GM23338 (cell line): ENCODE measurements around the gene DIAPH3. TPM values are rescaled to one million over a fixed set of nuclear protein-coding genes. Genes with fewer than 3 reads are reported as not detected.

Source experiments
- ATAC-seq: fragments of 200-7000 bp; cut with Tn5 transposase; 3 replicates; pipeline ENCODE4 v1.9.1; 2020
- DNase-seq: peaks from one replicate; pipeline ENCODE4 v3.0.0-alpha.2; 2015; ENCODE audit warnings: low spot score
- H2AFZ ChIP-seq: fragments of 200-600 bp; sonication (generic); 2 replicates; pipeline ENCODE4 v1.8.0; 2016; ENCODE audit warnings: antibody characterized with exemption, mild to moderate bottlenecking, moderate library complexity
- H3F3A ChIP-seq: fragments of 200-600 bp; sonication (generic); replicated peaks from 2 replicates; pipeline ENCODE4 v1.8.0; 2017; ENCODE audit warnings: antibody characterized with exemption, mixed run types, low read depth
- H3K27ac ChIP-seq: fragments of 200-600 bp; sonication (generic); 2 replicates; pipeline ENCODE4 v1.6.1; 2016; ENCODE audit warnings: low read depth
- H3K27me3 ChIP-seq: fragments of 200-600 bp; sonication (generic); 2 replicates; pipeline ENCODE4 v1.8.0; 2016; ENCODE audit warnings: mild to moderate bottlenecking, mixed run types, moderate library complexity; ENCODE audit not compliant: insufficient read depth
- H3K36me3 ChIP-seq: fragments of 200-600 bp; sonication (generic); 2 replicates; pipeline ENCODE4 v1.8.0; 2016; ENCODE audit warnings: mild to moderate bottlenecking; ENCODE audit not compliant: insufficient read depth
- H3K4me1 ChIP-seq: fragments of 200-600 bp; sonication (generic); 2 replicates; pipeline ENCODE4 v1.8.0; 2016; ENCODE audit warnings: mild to moderate bottlenecking, moderate library complexity; ENCODE audit not compliant: insufficient read depth
- H3K4me2 ChIP-seq: fragments of 200-600 bp; sonication (generic); 2 replicates; pipeline ENCODE4 v1.7.1; 2017; ENCODE audit warnings: mixed run types
- H3K4me3 ChIP-seq: fragments of 200-600 bp; sonication (generic); 2 replicates; pipeline ENCODE4 v1.6.1; 2016; ENCODE audit warnings: mixed run types
- H3K79me2 ChIP-seq: fragments of 200-600 bp; sonication (generic); replicated peaks from 2 replicates; pipeline ENCODE4 v1.8.0; 2017; ENCODE audit warnings: mild to moderate bottlenecking; ENCODE audit not compliant: insufficient read depth
- H3K9me2 ChIP-seq: fragments of 200-600 bp; sonication (generic); 2 replicates; pipeline ENCODE4 v1.8.0; 2017; ENCODE audit not compliant: insufficient read depth
- H4K20me1 ChIP-seq: fragments of 200-600 bp; sonication (generic); replicated peaks from 2 replicates; pipeline ENCODE4 v1.8.0; 2017; ENCODE audit warnings: mild to moderate bottlenecking; ENCODE audit not compliant: insufficient read depth
- H3K27ac Mint-ChIP-seq: 2 replicates; pipeline ENCODE4 v1.8.0; 2020; ENCODE audit warnings: inconsistent platforms, mild to moderate bottlenecking, moderate library complexity, mixed read lengths
- H3K27me3 Mint-ChIP-seq: 3 replicates; pipeline ENCODE4 v1.8.0; 2022; ENCODE audit warnings: low read depth, mild to moderate bottlenecking, moderate library complexity, mixed read lengths, inconsistent platforms; ENCODE audit not compliant: insufficient read depth, poor library complexity
- H3K36me3 Mint-ChIP-seq: 3 replicates; pipeline ENCODE4 v1.8.0; 2021; ENCODE audit warnings: low read depth, mild to moderate bottlenecking, inconsistent platforms, moderate library complexity, mixed read lengths
- H3K4me1 Mint-ChIP-seq: 3 replicates; pipeline ENCODE4 v1.8.0; 2020; ENCODE audit warnings: mild to moderate bottlenecking, inconsistent platforms, mixed read lengths
- H3K4me3 Mint-ChIP-seq: 3 replicates; pipeline ENCODE4 v1.8.0; 2021; ENCODE audit warnings: moderate library complexity, mild to moderate bottlenecking, inconsistent platforms, mixed read lengths
- H3K9me3 Mint-ChIP-seq: 3 replicates; pipeline ENCODE4 v1.8.0; 2020; ENCODE audit warnings: moderate library complexity, mild to moderate bottlenecking, inconsistent platforms, mixed read lengths
- CTCF ChIP-seq, 2 experiments: fragments of 200-600 bp in 1 of 2; sonication (generic) in 1 of 2; conservative IDR thresholded peaks; 2 replicates each; pipeline versions ENCODE4 v1.5.1 to v1.6.1; 2016 to 2017; ENCODE audit warnings: antibody characterized with exemption in 2 of 2, low read depth in 2 of 2, mild to moderate bottlenecking in 2 of 2, moderate library complexity in 1 of 2
- EZH2 ChIP-seq: fragments of 200-600 bp; sonication (generic); IDR thresholded peaks from one replicate; pipeline ENCODE4 v1.8.0; 2017; ENCODE audit warnings: antibody characterized with exemption, mild to moderate bottlenecking, low read depth; ENCODE audit not compliant: unreplicated experiment
- POLR2AphosphoS5 ChIP-seq: IDR thresholded peaks from 2 replicates; pipeline ENCODE4 v1.6.1; 2016; ENCODE audit warnings: antibody characterized with exemption, low read depth
- REST ChIP-seq: IDR thresholded peaks from one replicate; pipeline ENCODE4 v1.6.1; 2018; ENCODE audit warnings: antibody characterized with exemption; ENCODE audit not compliant: unreplicated experiment
- ZNF331 ChIP-seq: fragments of 250-450 bp; sonication (Bioruptor Pico); IDR thresholded peaks from 2 replicates; pipeline ENCODE4 v1.5.0; 2020; ENCODE audit warnings: low read depth, mild to moderate bottlenecking, moderate library complexity
- polyA plus RNA-seq: library from polyadenylated mRNA; unstranded; fragments of >200 nt; fragmentation: Nextera tagmentation; extraction: Ambion mirVana; gene quantifications from 2 replicates; pipeline ENCODE4 v1.2.1, GENCODE V29; 2016
- total RNA-seq: library from RNA; depleted of rRNA; stranded (reverse); fragments of >200 nt; shearing (Covaris generic); gene quantifications from 2 replicates; pipeline ENCODE4 v1.2.3, GENCODE V29; 2014
- TF ChIP-seq, protein P1 (sequence below): fragments of 250-450 bp; sonication (Bioruptor Pico); IDR thresholded peaks from 2 replicates; pipeline ENCODE4 v1.5.0; 2020; ENCODE audit warnings: mild to moderate bottlenecking, moderate library complexity

Gene DIAPH3
- total and polyA plus RNA-seq, 2 experiments from 2014 or later: 23.4 to 30.2 TPM

DNA sequence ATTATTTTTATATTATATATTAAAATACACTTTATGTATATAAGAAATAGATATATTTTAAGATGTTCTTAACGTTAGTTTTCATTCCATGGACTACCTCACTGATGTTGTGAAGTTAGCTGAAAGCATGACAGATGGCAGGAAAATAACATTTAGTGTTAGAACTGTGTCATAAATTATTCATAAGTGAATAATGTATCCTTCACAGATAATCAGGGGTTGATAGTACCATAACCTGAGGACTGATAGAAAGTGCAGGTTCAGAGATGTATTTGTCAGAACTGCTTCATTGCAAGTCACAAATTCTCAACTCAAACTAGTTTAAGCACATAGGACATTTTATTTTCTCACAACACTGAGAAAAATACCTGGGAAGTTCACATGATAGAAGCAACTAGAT, 14.6 kb upstream of the DIAPH3 start:
- Mint-ChIP-seq H3K4me3 (no peak overlapping the region), H3K4me1 (no peaks in the 10 kb centered on the region; the same call in 2 of the 3 replicates), H3K9me3 (no peaks in the 10 kb centered on the region), H3K27ac (no peak overlapping the region), H3K27me3 (peaks cover 6% of the 10 kb centered on the region), H3K36me3 (no peaks in the 10 kb centered on the region)
- Histone ChIP-seq H3K9me2 (no peaks in the 10 kb centered on the region), H4K20me1 (no peaks in the 10 kb centered on the region), H3K4me1 (no peaks in the 10 kb centered on the region; the same call in 1 of the 2 replicates), H3K27ac (no peak overlapping the region), H3K36me3 (no peaks in the 10 kb centered on the region), H3K4me3 (no peak overlapping the region), H3K27me3 (no peaks in the 10 kb centered on the region), H3F3A (no peaks in the 10 kb centered on the region), H3K79me2 (no peaks in the 10 kb centered on the region), H3K4me2 (no peak overlapping the region), H2AFZ (no peak overlapping the region; the same call in 1 of the 2 replicates)
- ATAC-seq (no peak), DNase-seq (no peak)
- TF ChIP-seq CTCF (conservative IDR thresholded peaks at IDR 0.05; ENCODE audit: low read depth in 2 of 2) (no peak), POLR2AphosphoS5 (no peak), ZNF331 (CRISPR knock-in tag) (no peak), EZH2 (no peak), REST (no peak)
- TF ChIP-seq, protein P1, sequence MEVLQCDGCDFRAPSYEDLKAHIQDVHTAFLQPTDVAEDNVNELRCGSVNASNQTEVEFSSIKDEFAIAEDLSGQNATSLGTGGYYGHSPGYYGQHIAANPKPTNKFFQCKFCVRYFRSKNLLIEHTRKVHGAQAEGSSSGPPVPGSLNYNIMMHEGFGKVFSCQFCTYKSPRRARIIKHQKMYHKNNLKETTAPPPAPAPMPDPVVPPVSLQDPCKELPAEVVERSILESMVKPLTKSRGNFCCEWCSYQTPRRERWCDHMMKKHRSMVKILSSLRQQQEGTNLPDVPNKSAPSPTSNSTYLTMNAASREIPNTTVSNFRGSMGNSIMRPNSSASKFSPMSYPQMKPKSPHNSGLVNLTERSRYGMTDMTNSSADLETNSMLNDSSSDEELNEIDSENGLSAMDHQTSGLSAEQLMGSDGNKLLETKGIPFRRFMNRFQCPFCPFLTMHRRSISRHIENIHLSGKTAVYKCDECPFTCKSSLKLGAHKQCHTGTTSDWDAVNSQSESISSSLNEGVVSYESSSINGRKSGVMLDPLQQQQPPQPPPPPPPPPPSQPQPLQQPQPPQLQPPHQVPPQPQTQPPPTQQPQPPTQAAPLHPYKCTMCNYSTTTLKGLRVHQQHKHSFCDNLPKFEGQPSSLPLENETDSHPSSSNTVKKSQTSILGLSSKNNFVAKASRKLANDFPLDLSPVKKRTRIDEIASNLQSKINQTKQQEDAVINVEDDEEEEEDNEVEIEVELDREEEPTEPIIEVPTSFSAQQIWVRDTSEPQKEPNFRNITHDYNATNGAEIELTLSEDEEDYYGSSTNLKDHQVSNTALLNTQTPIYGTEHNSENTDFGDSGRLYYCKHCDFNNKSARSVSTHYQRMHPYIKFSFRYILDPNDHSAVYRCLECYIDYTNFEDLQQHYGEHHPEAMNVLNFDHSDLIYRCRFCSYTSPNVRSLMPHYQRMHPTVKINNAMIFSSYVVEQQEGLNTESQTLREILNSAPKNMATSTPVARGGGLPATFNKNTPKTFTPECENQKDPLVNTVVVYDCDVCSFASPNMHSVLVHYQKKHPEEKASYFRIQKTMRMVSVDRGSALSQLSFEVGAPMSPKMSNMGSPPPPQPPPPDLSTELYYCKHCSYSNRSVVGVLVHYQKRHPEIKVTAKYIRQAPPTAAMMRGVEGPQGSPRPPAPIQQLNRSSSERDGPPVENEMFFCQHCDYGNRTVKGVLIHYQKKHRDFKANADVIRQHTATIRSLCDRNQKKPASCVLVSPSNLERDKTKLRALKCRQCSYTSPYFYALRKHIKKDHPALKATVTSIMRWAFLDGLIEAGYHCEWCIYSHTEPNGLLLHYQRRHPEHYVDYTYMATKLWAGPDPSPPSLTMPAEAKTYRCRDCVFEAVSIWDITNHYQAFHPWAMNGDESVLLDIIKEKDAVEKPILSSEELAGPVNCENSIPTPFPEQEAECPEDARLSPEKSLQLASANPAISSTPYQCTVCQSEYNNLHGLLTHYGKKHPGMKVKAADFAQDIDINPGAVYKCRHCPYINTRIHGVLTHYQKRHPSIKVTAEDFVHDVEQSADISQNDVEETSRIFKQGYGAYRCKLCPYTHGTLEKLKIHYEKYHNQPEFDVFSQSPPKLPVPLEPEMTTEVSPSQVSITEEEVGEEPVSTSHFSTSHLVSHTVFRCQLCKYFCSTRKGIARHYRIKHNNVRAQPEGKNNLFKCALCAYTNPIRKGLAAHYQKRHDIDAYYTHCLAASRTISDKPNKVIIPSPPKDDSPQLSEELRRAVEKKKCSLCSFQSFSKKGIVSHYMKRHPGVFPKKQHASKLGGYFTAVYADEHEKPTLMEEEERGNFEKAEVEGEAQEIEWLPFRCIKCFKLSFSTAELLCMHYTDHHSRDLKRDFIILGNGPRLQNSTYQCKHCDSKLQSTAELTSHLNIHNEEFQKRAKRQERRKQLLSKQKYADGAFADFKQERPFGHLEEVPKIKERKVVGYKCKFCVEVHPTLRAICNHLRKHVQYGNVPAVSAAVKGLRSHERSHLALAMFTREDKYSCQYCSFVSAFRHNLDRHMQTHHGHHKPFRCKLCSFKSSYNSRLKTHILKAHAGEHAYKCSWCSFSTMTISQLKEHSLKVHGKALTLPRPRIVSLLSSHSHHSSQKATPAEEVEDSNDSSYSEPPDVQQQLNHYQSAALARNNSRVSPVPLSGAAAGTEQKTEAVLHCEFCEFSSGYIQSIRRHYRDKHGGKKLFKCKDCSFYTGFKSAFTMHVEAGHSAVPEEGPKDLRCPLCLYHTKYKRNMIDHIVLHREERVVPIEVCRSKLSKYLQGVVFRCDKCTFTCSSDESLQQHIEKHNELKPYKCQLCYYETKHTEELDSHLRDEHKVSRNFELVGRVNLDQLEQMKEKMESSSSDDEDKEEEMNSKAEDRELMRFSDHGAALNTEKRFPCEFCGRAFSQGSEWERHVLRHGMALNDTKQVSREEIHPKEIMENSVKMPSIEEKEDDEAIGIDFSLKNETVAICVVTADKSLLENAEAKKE (CRISPR knock-in tag): no peak
